GM18861 (cell line): ENCODE measurements around the gene IFIH1.
A peak's percentile ranks its signal among the peaks of the same experiment; 100 is the strongest.

Experiments used
- ATAC-seq: cut with Tn5 transposase; IDR thresholded peaks from one replicate; pipeline ENCODE4 v1.9.1; 2021; ENCODE audit not compliant: unreplicated experiment

IFIH1 gene

GRCh38 chr2:162312853-162313252 is 5.6 kb downstream of the IFIH1 start:
- no peak for ATAC-seq

DNA sequence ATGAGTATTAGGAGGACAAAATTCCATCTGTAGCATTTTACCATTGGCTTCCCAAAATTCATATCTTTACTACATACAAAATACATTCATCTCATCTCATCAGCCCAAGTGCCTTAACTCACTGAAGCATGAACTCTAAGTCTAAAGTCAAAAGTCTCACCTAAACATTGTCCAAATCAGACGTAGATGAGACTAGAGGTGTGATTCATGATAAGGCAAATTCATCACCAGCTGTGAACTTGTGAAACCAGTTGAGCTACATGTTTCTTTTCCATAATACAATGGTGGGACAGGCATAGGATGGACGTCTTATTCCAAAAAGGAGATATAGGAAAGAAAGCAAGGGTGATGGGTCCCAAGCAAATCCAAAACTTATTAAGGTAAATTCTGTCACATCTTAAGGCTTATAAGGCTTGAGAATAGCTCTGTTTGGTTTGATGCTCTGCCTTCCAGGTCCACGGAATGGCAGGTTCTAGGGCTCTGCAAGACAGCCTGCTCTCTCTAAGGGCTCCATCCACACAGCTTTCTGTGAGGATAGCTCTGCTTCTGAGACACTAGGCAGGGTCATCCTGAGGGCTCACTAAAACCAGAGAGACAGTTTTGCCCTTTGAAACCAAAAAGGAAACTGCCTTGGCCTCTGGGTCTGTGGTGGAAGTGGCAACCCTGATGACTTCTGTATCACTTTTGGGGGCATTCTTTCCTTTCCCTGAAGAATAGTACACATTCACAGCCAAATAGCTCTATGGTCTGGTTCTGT is 9.6 kb downstream of the IFIH1 start:
- peak; percentile 52 for ATAC-seq

- ATAC-seq = no peak
Measured at GRCh38 chr2:162305901-162306300, 12.6 kb downstream of the IFIH1 start.

GRCh38 chr2:162301877-162302276 is 16.6 kb downstream of the IFIH1 start:
- no peak for ATAC-seq

GRCh38 chr2:162301151-162301804 is 17.2 kb downstream of the IFIH1 start:
- peak; percentile 78 for ATAC-seq

- ATAC-seq = no peak
Measured at GRCh38 chr2:162300266-162300665, 18.2 kb downstream of the IFIH1 start.

GRCh38 chr2:162298669-162299335 is 19.7 kb downstream of the IFIH1 start:
- no peak for ATAC-seq

DNA sequence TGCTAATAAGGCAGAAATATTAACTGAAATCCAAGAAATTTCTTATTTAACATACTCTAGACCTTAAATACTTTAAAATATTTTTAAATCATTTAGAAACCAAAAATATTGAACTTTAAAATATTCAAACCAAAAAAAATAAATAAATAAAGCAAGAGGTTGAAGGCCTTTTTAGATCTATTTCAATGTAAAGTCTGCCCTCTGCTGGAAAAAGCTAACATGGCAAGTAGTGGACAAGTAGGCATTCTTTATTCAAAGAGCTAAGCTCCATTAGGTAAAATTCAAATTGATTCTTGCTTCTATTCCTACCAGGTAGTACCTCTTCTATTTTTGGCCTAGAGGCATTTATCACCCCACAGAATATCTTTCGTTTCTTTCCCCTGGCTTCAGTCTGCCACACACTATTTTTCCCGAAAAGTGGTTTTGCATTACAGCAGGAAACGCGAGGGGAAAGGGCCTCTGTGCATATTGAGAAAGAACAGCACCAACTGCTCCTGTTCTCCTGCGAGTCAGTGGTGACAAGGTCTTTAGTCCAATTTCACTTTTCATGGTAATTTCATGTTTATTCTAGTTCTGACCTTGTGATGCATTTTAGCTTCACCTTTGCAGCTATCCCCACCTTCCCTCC is 20.4 kb downstream of the IFIH1 start:
- ATAC-seq = peak; percentile 46

DNA sequence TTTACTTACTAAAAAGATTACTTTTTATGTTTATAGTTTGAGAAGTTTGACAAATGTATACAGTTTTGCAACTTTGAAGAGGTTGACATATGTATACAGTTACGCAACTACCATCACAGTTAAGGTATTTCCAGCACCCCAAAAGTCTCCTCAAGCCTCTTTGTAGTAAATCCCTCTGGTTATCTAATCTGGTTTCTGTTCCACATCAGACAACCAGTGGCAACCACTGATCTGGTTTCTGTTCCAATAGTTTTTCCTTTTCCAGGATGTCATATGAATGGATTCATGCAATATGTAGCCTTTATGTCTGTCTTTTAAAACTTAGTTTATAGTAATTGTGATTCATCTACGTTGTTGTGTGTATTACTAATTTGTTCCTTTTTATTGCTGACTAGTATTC is 23.5 kb downstream of the IFIH1 start:
- no peak for ATAC-seq

DNA sequence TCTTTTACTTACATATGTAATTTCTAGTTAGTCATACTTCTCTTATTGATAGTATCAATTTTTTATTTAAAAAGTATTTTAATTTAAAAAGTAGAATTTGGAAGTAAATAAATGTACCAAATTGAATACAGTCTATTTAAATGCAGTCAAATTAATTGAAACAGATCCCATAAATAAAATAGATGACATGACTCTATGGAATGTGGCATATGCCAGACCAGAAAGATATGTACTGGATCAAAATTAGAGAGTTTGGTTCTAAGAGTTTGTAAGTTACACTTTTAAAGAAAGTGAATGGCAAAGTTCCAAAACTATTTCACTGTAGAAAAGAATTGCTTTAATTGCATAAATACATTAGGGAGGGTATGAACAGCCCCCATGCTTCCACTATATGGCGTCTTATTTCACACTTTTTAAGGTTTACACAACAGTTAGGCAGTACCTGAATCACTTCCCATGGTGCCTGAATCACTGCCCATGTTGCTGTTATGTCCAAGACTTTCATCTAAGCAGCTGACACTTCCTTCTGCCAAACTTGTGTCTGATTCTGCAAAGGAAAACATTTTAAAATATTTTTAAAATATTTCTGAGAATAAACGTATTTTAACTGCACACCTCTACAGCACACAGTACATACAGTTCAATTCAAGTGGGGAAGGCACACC is 25.2 kb downstream of the IFIH1 start:
- ATAC-seq = no peak

GRCh38 chr2:162291748-162292147 is 26.7 kb downstream of the IFIH1 start:
- no peak for ATAC-seq

GRCh38 chr2:162282765-162283425 is 35.6 kb downstream of the IFIH1 start:
- no peak for ATAC-seq

- ATAC-seq = no peak
Measured at GRCh38 chr2:162280654-162281053, 37.8 kb downstream of the IFIH1 start.

DNA sequence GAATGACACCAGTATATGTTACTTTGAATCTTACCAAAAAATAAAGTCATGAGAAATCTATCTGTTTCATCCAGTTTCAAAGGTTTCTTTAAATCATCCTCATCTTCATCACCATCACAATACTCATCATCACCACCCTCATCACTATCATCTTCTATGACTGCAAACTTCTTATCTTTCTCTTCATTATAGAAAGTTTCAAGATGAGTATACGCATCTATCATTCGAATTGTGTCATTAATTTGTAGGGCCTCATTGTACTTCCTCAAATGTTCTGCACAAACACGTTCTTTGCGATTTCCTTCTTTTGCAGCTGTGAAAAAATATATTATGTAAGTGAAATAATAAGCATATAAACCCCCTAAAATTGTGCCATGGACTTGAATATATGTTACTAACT is 41.1 kb downstream of the IFIH1 start:
- ATAC-seq = no peak

DNA sequence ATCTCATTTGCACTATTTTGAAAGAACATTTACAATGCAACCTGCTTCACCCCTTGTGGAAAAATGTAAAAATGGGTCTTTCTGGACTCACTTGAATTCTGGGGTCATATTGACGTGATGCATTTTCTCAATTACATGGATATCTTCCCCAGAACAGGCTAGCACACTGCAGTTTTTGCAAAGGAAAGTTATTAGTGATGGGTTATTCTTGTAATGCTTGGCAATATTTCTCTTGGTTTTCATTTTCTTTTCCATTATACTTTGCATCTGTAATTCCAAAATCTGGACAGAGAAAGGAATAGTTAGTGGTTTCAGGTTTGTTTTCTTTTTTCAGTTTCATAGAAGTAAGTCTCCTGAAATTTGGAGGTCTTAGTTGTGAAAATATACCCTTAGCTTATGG is 50.5 kb downstream of the IFIH1 start:
- ATAC-seq = no peak

- no peak for ATAC-seq
Measured at GRCh38 chr2:162267496-162267895, 51.0 kb downstream of the IFIH1 start.

DNA sequence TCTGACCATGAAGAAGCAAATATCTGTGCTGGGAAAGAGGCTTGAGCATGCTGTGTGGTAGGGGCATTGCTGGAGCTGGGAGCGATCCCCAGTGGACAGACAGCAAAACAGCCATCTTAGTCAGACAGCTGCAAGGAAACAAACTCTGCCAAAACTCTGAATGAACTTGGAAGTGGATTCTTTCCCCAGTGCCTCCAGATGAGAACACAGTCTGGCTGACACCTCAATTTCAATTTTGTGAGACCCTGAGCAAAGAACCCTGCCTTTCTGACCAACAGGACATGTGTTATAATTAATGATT is 52.1 kb downstream of the IFIH1 start:
- ATAC-seq = no peak

DNA sequence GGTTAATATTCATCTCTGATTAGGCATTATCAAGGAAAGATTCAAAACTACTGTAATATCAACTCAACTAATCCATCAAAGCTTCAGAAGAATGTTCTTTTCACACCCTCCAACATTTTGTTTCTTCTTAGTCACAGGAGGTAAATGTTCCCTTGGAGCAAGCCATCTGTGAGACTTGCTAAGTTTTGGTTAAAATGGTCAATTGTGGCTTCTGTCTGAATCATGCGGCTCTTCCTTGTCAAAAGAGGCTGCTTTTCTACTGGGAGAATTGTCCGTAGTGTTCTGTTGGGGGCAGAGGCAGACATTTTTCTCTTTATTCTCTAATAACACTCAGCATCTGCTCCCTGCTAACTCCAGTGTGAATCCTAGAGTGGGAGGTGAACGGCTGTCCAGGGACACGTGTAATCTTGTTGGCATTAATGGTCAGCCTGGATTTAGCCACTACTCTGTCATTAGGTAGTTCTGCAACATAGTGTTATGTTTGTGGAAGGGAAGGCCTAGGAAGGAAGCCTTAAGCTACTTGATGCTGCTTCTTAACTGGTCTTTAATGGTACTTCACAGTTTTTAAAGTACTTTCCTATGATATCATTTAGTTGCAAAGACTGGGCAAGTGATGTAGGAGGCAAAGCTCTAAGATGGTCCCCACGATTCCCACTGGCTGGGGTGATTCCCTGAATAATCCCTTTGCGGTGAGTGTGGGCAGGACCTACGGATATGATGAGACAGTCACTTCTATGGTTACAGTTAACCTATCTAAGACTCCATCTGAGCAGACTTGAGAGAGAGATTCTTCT is 52.6 kb downstream of the IFIH1 start:
- no peak for ATAC-seq

- ATAC-seq = peak; percentile 57
Measured at GRCh38 chr2:162261032-162261945, 57.2 kb downstream of the IFIH1 start.
